Neural cell (in vitro differentiated cells): Measurements from ENCODE around the gene CCDC60. TPM values are rescaled to one million over a fixed set of nuclear protein-coding genes. Genes with fewer than 3 reads are reported as not detected.
A peak's percentile ranks its signal among the peaks of the same experiment; 100 is the strongest.

Source experiments
- H2AFZ ChIP-seq: fragments of 200-600, 300-800 bp; sonication (generic), shearing (Covaris generic); 2 replicates; pipeline ENCODE4 v1.6.0; 2014; ENCODE audit warnings: low read depth, mild to moderate bottlenecking, antibody characterized with exemption, low read length, moderate library complexity
- H3F3A ChIP-seq: fragments of 200-600 bp; shearing (Covaris generic); 2 replicates; pipeline ENCODE4 v1.6.1; 2016; ENCODE audit warnings: mild to moderate bottlenecking, moderate library complexity, mixed read lengths, antibody characterized with exemption, low read length; ENCODE audit not compliant: insufficient read depth, poor library complexity, severe bottlenecking
- H3K27ac ChIP-seq: fragments of 200-600, 300-800 bp; sonication (generic), shearing (Covaris generic); 2 replicates; pipeline ENCODE4 v1.5.1; 2014; ENCODE audit warnings: mild to moderate bottlenecking, low read length, moderate library complexity
- H3K27me3 ChIP-seq: fragments of 300-800, 200-600 bp; sonication (generic), shearing (Covaris generic); 2 replicates; pipeline ENCODE4 v1.6.0; 2014; ENCODE audit warnings: mild to moderate bottlenecking, low read depth, low read length, moderate library complexity; ENCODE audit not compliant: insufficient read depth
- H3K36me3 ChIP-seq: fragments of 300-800, 200-600 bp; sonication (generic), shearing (Covaris generic); 2 replicates; pipeline ENCODE4 v1.5.1; 2014; ENCODE audit warnings: mild to moderate bottlenecking, antibody characterized with exemption, low read length, moderate library complexity; ENCODE audit not compliant: insufficient read depth
- H3K4me2 ChIP-seq: fragments of 300-800, 200-600 bp; sonication (generic), shearing (Covaris generic); 2 replicates; pipeline ENCODE4 v1.6.0; 2014; ENCODE audit warnings: mild to moderate bottlenecking, low read length
- H3K4me3 ChIP-seq: fragments of 300-800, 200-600 bp; sonication (generic), shearing (Covaris generic); 2 replicates; pipeline ENCODE4 v1.5.1; 2014; ENCODE audit warnings: mild to moderate bottlenecking, low read length, moderate library complexity
- H3K79me2 ChIP-seq: fragments of 200-600 bp; shearing (Covaris generic); replicated peaks from 2 replicates; pipeline ENCODE4 v1.6.0; 2014; ENCODE audit warnings: mild to moderate bottlenecking, low read length, moderate library complexity; ENCODE audit not compliant: insufficient read depth
- H3K9ac ChIP-seq: fragments of 300-800, 200-600 bp; sonication (generic), shearing (Covaris generic); 2 replicates; pipeline ENCODE4 v1.6.1; 2016; ENCODE audit warnings: mild to moderate bottlenecking, low read length, mixed read lengths
- H3K9me2 ChIP-seq: fragments of 200-600 bp; shearing (Covaris generic); 2 replicates; pipeline ENCODE4 v1.6.1; 2016; ENCODE audit warnings: mild to moderate bottlenecking, low read length, mixed read lengths; ENCODE audit not compliant: insufficient read depth
- H3K9me3 ChIP-seq: fragments of 200-600, 300-800 bp; sonication (generic), shearing (Covaris generic); 2 replicates; pipeline ENCODE4 v1.6.1; 2016; ENCODE audit warnings: mild to moderate bottlenecking, mixed run types, low read length, moderate library complexity, mixed read lengths
- H4K20me1 ChIP-seq: fragments of 200-600 bp; shearing (Covaris generic); 2 replicates; pipeline ENCODE4 v1.6.1; 2016; ENCODE audit warnings: mild to moderate bottlenecking, mixed run types; ENCODE audit not compliant: insufficient read depth
- CTCF ChIP-seq: fragments of 450-650 bp; IDR thresholded peaks from 2 replicates; pipeline ENCODE4 v1.5.1; 2014; ENCODE audit warnings: antibody characterized with exemption, mild to moderate bottlenecking, moderate library complexity; ENCODE audit not compliant: poor library complexity, severe bottlenecking
- EP300 ChIP-seq: fragments of 450-650 bp; conservative IDR thresholded peaks from 2 replicates; pipeline ENCODE4 v1.6.1; 2014; ENCODE audit warnings: antibody characterized with exemption, mild to moderate bottlenecking, moderate library complexity; ENCODE audit not compliant: poor library complexity, severe bottlenecking
- EZH2 ChIP-seq: fragments of 200-600, 300-800 bp; shearing (Covaris generic), sonication (generic); IDR thresholded peaks from 2 replicates; pipeline ENCODE4 v1.6.1; 2014; ENCODE audit warnings: antibody characterized with exemption, low read length, borderline replicate concordance, mild to moderate bottlenecking; ENCODE audit not compliant: insufficient read depth, poor library complexity, severe bottlenecking
- MXI1 ChIP-seq: fragments of 450-650 bp; conservative IDR thresholded peaks from 2 replicates; pipeline ENCODE4 v1.6.1; 2014; ENCODE audit warnings: antibody characterized with exemption, mild to moderate bottlenecking; ENCODE audit not compliant: poor library complexity, severe bottlenecking
- POLR2AphosphoS5 ChIP-seq: IDR thresholded peaks from 2 replicates; pipeline ENCODE4 v1.6.1; 2012
- RAD21 ChIP-seq: fragments of 450-650 bp; conservative IDR thresholded peaks from 2 replicates; pipeline ENCODE4 v1.6.1; 2014; ENCODE audit warnings: antibody characterized with exemption, mild to moderate bottlenecking, moderate library complexity
- SMC3 ChIP-seq: fragments of 450-650 bp; conservative IDR thresholded peaks from 2 replicates; pipeline ENCODE4 v1.6.1; 2014; ENCODE audit warnings: antibody characterized with exemption, mild to moderate bottlenecking, moderate library complexity; ENCODE audit not compliant: poor library complexity
- TAF1 ChIP-seq: IDR thresholded peaks from 2 replicates; pipeline ENCODE4 v1.6.1; 2012; ENCODE audit warnings: low read depth
- polyA plus RNA-seq: library from polyadenylated mRNA; depleted of rRNA; stranded (reverse); fragments of >200 nt; gene quantifications from 2 replicates; pipeline ENCODE4 v1.2.3, GENCODE V29; 2014

CCDC60 gene
- polyA plus RNA-seq, 1 donor from 2014 or later, result not detected

GRCh38 chr12:119389687-119390086, 55.2 kb downstream of the CCDC60 start:
- no peak overlapping the region for H2AFZ ChIP-seq
- H3K36me3 ChIP-seq, result no peaks in the 10 kb centered on the region
- H3K79me2 ChIP-seq, result no peaks in the 10 kb centered on the region
- no peaks in the 10 kb centered on the region for H3K9me3 ChIP-seq
- H3K27me3 ChIP-seq, result no peaks in the 10 kb centered on the region
- no peak overlapping the region for H3K4me3 ChIP-seq
- TF ChIP-seq EZH2, result no peak
- TF ChIP-seq RAD21, result no peak
- TF ChIP-seq CTCF, result no peak
- TF ChIP-seq EP300, result no peak
- TF ChIP-seq POLR2AphosphoS5, result no peak
- TF ChIP-seq SMC3, result no peak
- TF ChIP-seq MXI1, result no peak
- TF ChIP-seq TAF1, result no peak
- H3K9ac ChIP-seq, result no peak overlapping the region
- no peak overlapping the region for H3K27ac ChIP-seq
- no peaks in the 10 kb centered on the region for H3K9me2 ChIP-seq
- no peaks in the 10 kb centered on the region for H3F3A ChIP-seq
- no peaks in the 10 kb centered on the region for H4K20me1 ChIP-seq
- H3K4me2 ChIP-seq, result no peak overlapping the region

GRCh38 chr12:119391673-119392072, 57.1 kb downstream of the CCDC60 start:
- Histone ChIP-seq H3K9ac (no peak overlapping the region), H3K27ac (no peak overlapping the region), H3K27me3 (no peaks in the 10 kb centered on the region), H3K79me2 (no peaks in the 10 kb centered on the region), H3K9me3 (no peaks in the 10 kb centered on the region), H3K9me2 (no peaks in the 10 kb centered on the region), H2AFZ (no peak overlapping the region), H4K20me1 (no peaks in the 10 kb centered on the region), H3F3A (no peaks in the 10 kb centered on the region), H3K4me2 (peak overlapping the region; percentile 1), H3K36me3 (no peaks in the 10 kb centered on the region), H3K4me3 (no peak overlapping the region)
- TF ChIP-seq EZH2 (no peak), CTCF (peak; percentile 44), TAF1 (no peak), RAD21 (peak; percentile 56), EP300 (no peak), POLR2AphosphoS5 (no peak), SMC3 (no peak)

GRCh38 chr12:119393677-119394076, 59.1 kb downstream of the CCDC60 start:
- H3K4me2 ChIP-seq, result no peak overlapping the region
- no peaks in the 10 kb centered on the region for H3K79me2 ChIP-seq
- H3K36me3 ChIP-seq, result no peaks in the 10 kb centered on the region
- no peaks in the 10 kb centered on the region for H3K27me3 ChIP-seq
- no peak overlapping the region for H2AFZ ChIP-seq
- no peak overlapping the region for H3K4me3 ChIP-seq
- H3K27ac ChIP-seq, result no peak overlapping the region
- TF ChIP-seq MXI1 (no peak), RAD21 (no peak), SMC3 (no peak)
- no peaks in the 10 kb centered on the region for H3K9me2 ChIP-seq
- no peaks in the 10 kb centered on the region for H3F3A ChIP-seq
- no peak overlapping the region for H3K9ac ChIP-seq
- no peaks in the 10 kb centered on the region for H3K9me3 ChIP-seq
- no peaks in the 10 kb centered on the region for H4K20me1 ChIP-seq
